ENCODE measurements around the gene DSCAM. TPM values are rescaled to one million over a fixed set of nuclear protein-coding genes. Genes with fewer than 3 reads are reported as not detected.
A peak's percentile ranks its signal among the peaks of the same experiment; 100 is the strongest.

Gene DSCAM
- total and polyA plus RNA-seq, 12 donors = under 0.01 to 0.11 (median 0.07) TPM; not detected in 5

- Histone ChIP-seq H3K36me3 (replicated peaks in 1 of 2) (no peaks in the 10 kb centered on the region), H3K4me3 (no peak overlapping the region), H3K4me1 (replicated peaks in 1 of 2) (peaks cover 0 to 8% of the 10 kb centered on the region in 2 donors), H3K27ac (no peak overlapping the region), H3K9me3 (replicated peaks in 1 of 3) (no peaks in the 10 kb centered on the region), H3K27me3 (no peaks in the 10 kb centered on the region)
- TF ChIP-seq POLR2A (IDR thresholded peaks at IDR 0.05) = no peak
- TF ChIP-seq CTCF (IDR thresholded peaks at IDR 0.05) = no peak
- peak in 3 of 7 donors; percentile 5 to 18 (median 13) for DNase-seq
- intact Hi-C loops (cut with DNase I) = no loop called here
- WGBS, 4 donors = 58 to 70% (median 62%) methylated on average over 3 to 5 of the region's 5 CpGs
Observed at GRCh38 chr21:39976800-39977199, 870.2 kb downstream of the DSCAM start.

GRCh38 chr21:39972976-39973770, 873.8 kb downstream of the DSCAM start:
- no peak overlapping the region for H3K4me3 ChIP-seq
- no peak overlapping the region for H3K27ac ChIP-seq
- H3K9me3 ChIP-seq (replicated peaks in 1 of 3) = no peaks in the 10 kb centered on the region
- intact Hi-C loops (cut with DNase I) = no loop called here
- TF ChIP-seq CTCF (IDR thresholded peaks at IDR 0.05) = no peak
- DNase-seq = no peak
- H3K36me3 ChIP-seq (replicated peaks in 1 of 2) = no peaks in the 10 kb centered on the region
- H3K27me3 ChIP-seq = no peaks in the 10 kb centered on the region
- WGBS, 4 donors = 91 to 94% (median 92%) methylated on average over 12 to 14 of the region's 14 CpGs
- peaks cover 0 to 14% of the 10 kb centered on the region in 2 donors for H3K4me1 ChIP-seq (replicated peaks in 1 of 2)

- TF ChIP-seq POLR2A (IDR thresholded peaks at IDR 0.05) = no peak
- no peak for TF ChIP-seq CTCF (IDR thresholded peaks at IDR 0.05)
- H3K27me3 ChIP-seq = no peaks in the 10 kb centered on the region
- no peaks in the 10 kb centered on the region for H3K9me3 ChIP-seq (replicated peaks in 1 of 3)
- intact Hi-C loops (cut with DNase I) = no loop called here
- peak overlapping the region in 1 of 5 donors; percentile 45 for H3K27ac ChIP-seq
- peaks cover 0 to 14% of the 10 kb centered on the region in 2 donors for H3K4me1 ChIP-seq (replicated peaks in 1 of 2)
- no peak overlapping the region for H3K4me3 ChIP-seq
- WGBS, 4 donors = 43 to 54% (median 49%) methylated on average over 4 of the region's 4 CpGs
- no peaks in the 10 kb centered on the region for H3K36me3 ChIP-seq (replicated peaks in 1 of 2)
- DNase-seq = no peak
Observed at GRCh38 chr21:39972471-39972870, 874.5 kb downstream of the DSCAM start.

- H3K36me3 ChIP-seq (replicated peaks in 1 of 2) = no peaks in the 10 kb centered on the region
- 10 to 17% (median 16%) methylated on average over 2 of the region's 2 CpGs for WGBS, 4 donors
- no peaks in the 10 kb centered on the region for H3K9me3 ChIP-seq (replicated peaks in 1 of 3)
Observed at GRCh38 chr21:39971956-39972355, 875.0 kb downstream of the DSCAM start.

More at GRCh38 chr21:39971956-39972355, 875.0 kb downstream of the DSCAM start:
- Histone ChIP-seq H3K4me1 (replicated peaks in 1 of 2) (peaks cover 0 to 14% of the 10 kb centered on the region in 2 donors), H3K27ac (peak overlapping the region in 1 of 5 donors; percentile 45), H3K27me3 (no peaks in the 10 kb centered on the region), H3K4me3 (no peak overlapping the region)
- intact Hi-C loops (cut with DNase I) = no loop called here
- no peak for TF ChIP-seq CTCF (IDR thresholded peaks at IDR 0.05)
- TF ChIP-seq POLR2A (IDR thresholded peaks at IDR 0.05) = no peak
- no peak for DNase-seq
